Endodermal cell (in vitro differentiated cells): ENCODE results near the gene AVL9. TPM values are rescaled to one million over a fixed set of nuclear protein-coding genes. Genes with fewer than 3 reads are reported as not detected.

Experiments
- DNase-seq: peaks from one replicate; pipeline ENCODE4 v3.0.0-alpha.2; 2017
- H3K27ac ChIP-seq: 2 replicates; pipeline ENCODE4 v1.5.1; 2013; ENCODE audit warnings: mild to moderate bottlenecking, low read depth, low read length, moderate library complexity
- H3K27me3 ChIP-seq: 2 replicates; pipeline ENCODE4 v1.6.1; 2013; ENCODE audit warnings: mild to moderate bottlenecking, low read length, moderate library complexity; ENCODE audit not compliant: insufficient read depth, control insufficient read depth, poor library complexity, severe bottlenecking
- H3K36me3 ChIP-seq: 2 replicates; pipeline ENCODE4 v1.7.0; 2013; ENCODE audit warnings: mild to moderate bottlenecking, low read length, moderate library complexity; ENCODE audit not compliant: control insufficient read depth, insufficient read depth
- H3K4me1 ChIP-seq: one replicate; pipeline ENCODE4 v1.7.0; 2013; ENCODE audit warnings: low read length; ENCODE audit not compliant: control insufficient read depth, insufficient read depth
- H3K4me3 ChIP-seq: 2 replicates; pipeline ENCODE4 v1.5.1; 2013; ENCODE audit warnings: mild to moderate bottlenecking, low read length, moderate library complexity
- H3K9ac ChIP-seq: 2 replicates; pipeline ENCODE4 v1.6.1; 2013; ENCODE audit warnings: mild to moderate bottlenecking, low read length, moderate library complexity; ENCODE audit not compliant: poor library complexity, severe bottlenecking; ENCODE audit errors: extremely low read depth
- H3K9me3 ChIP-seq: 2 replicates; pipeline ENCODE4 v1.6.1; 2013; ENCODE audit warnings: mild to moderate bottlenecking, low read length, moderate library complexity; ENCODE audit not compliant: control insufficient read depth
- H3K27ac Mint-ChIP-seq: 2 replicates; pipeline ENCODE4 v1.8.0; 2020; ENCODE audit warnings: mixed read lengths
- H3K27me3 Mint-ChIP-seq: 2 replicates; pipeline ENCODE4 v1.8.0; 2021; ENCODE audit warnings: mild to moderate bottlenecking, mixed read lengths; ENCODE audit not compliant: insufficient read depth
- H3K36me3 Mint-ChIP-seq: 2 replicates; pipeline ENCODE4 v1.8.0; 2020; ENCODE audit warnings: low read depth, mixed read lengths
- H3K4me1 Mint-ChIP-seq: 2 replicates; pipeline ENCODE4 v1.8.0; 2020; ENCODE audit warnings: mixed read lengths
- H3K4me3 Mint-ChIP-seq: 2 replicates; pipeline ENCODE4 v1.8.0; 2020; ENCODE audit warnings: mild to moderate bottlenecking, moderate library complexity, mixed read lengths
- H3K9me3 Mint-ChIP-seq: 2 replicates; pipeline ENCODE4 v1.8.0; 2020; ENCODE audit warnings: mild to moderate bottlenecking, mixed read lengths
- WGBS, 2 experiments: methylation state at CpG; one replicate each; pipeline versions ENCODE4 v1.1.5 to v1.1.7; 2013; ENCODE audit warnings: missing lambda C conversion rate in 2 of 2, mixed read lengths in 1 of 2; ENCODE audit not compliant: insufficient coverage in 1 of 2, insufficient read length in 1 of 2; 5-methylcytosine and 5-hydroxymethylcytosine counted together
- total RNA-seq, 2 donors: library from RNA; stranded (reverse); fragmentation: NEBNext Ultra II Directional in 1 of 2; extraction: Animal tissue kit (Norgen Biotek cat#: 25700) in 1 of 2; gene quantifications; 2 replicates in 1 of 2; 3 replicates in 1 of 2; pipeline ENCODE4 v1.2.1, GENCODE V29; 2021
- TF ChIP-seq, protein P1 (sequence below): fragments of 200-600 bp; sonication (generic); conservative IDR thresholded peaks from 2 replicates; pipeline ENCODE4 v1.5.0; 2021; ENCODE audit warnings: antibody characterized with exemption, mild to moderate bottlenecking

Gene AVL9
- total RNA-seq, 2 donors from 2014 or later, result 44.0 to 54.5 TPM

DNA sequence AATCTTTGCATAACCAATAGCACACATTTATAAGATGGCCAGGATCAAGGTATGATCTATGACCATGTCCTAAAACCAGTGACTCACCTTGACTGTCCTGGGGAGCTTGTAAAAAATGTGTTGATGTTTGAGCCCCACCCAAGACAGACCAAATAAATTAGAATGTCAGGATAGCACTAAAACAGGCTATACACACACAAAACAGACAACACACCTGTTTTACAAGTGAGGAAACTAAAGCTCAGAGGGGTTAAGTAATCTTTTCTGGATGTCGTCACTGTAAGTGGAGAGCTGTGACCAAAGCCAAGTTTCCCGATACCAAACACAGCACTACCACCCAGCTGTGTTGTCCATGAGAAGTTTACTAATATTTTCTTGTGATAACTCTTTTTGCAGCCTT is 84.5 kb downstream of the AVL9 start:
- H3K4me3 ChIP-seq, result no peak overlapping the region
- H3K9ac ChIP-seq, result no peak overlapping the region
- H3K4me1 ChIP-seq, result no peaks in the 10 kb centered on the region
- Mint-ChIP-seq H3K4me1 (no peaks in the 10 kb centered on the region), H3K4me3 (no peak overlapping the region), H3K9me3 (no peaks in the 10 kb centered on the region), H3K27ac (no peak overlapping the region), H3K36me3 (peaks cover 63% of the 10 kb centered on the region), H3K27me3 (no peaks in the 10 kb centered on the region)
- no peak for DNase-seq
- 100% methylated on average over 2 of the region's 2 CpGs; no CpG with 5 or more reads in 1 of the 2 experiments for WGBS, 2 experiments
- peaks cover 84% of the 10 kb centered on the region for H3K36me3 ChIP-seq
- H3K27ac ChIP-seq, result no peak overlapping the region
- no peaks in the 10 kb centered on the region for H3K27me3 ChIP-seq
- H3K9me3 ChIP-seq, result no peaks in the 10 kb centered on the region
- TF ChIP-seq, protein P1, sequence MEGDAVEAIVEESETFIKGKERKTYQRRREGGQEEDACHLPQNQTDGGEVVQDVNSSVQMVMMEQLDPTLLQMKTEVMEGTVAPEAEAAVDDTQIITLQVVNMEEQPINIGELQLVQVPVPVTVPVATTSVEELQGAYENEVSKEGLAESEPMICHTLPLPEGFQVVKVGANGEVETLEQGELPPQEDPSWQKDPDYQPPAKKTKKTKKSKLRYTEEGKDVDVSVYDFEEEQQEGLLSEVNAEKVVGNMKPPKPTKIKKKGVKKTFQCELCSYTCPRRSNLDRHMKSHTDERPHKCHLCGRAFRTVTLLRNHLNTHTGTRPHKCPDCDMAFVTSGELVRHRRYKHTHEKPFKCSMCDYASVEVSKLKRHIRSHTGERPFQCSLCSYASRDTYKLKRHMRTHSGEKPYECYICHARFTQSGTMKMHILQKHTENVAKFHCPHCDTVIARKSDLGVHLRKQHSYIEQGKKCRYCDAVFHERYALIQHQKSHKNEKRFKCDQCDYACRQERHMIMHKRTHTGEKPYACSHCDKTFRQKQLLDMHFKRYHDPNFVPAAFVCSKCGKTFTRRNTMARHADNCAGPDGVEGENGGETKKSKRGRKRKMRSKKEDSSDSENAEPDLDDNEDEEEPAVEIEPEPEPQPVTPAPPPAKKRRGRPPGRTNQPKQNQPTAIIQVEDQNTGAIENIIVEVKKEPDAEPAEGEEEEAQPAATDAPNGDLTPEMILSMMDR, result no peak

DNA sequence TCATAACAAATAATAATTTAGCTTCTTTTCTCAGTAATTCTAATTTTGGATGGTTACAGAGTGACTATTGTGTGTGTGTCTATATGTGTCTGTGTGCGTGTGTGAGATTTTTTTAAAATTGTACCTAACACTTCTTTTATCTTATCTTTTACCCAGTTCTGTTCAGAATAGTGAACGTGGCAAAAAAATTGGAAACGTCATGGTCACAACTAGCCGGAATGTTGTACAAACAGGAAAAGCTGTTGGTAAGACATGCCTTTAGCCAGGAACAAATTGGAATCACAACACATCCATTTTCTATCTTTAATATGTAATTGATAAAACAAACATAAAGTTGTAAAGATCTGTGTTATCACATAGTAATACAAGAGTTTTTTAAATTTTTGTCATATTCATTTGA is 85.4 kb downstream of the AVL9 start:
- WGBS, 2 experiments, result 83 to 91% methylated on average over 2 to 3 of the region's 4 CpGs

DNA sequence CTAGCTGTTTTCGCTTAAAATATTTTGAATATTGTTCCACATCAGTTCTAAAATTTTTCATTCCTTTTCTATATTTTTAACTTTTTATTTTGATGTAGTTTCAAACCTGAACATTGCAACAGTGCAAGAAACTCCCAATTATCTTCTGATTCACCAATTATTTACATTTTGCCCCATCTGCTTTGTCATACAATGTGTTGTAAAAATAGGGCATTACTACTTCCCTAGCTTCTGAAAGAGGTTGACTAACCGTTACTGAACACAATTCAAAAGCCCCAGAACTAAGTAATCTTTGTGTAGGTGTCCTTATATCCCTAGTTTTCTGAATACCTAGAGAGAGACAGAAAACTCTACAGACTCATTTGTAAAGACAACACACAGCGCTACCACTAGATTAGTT is 86.7 kb downstream of the AVL9 start:
- WGBS, 2 experiments, result 100% methylated on average over 3 of the region's 3 CpGs; no CpG with 5 or more reads in 1 of the 2 experiments
- no peaks in the 10 kb centered on the region for H3K27me3 Mint-ChIP-seq
- peaks cover 64% of the 10 kb centered on the region for H3K36me3 Mint-ChIP-seq

More for the DNA sequence above, 85.4 kb downstream of the AVL9 start:
- no peak overlapping the region for H3K9ac ChIP-seq
- H3K9me3 ChIP-seq, result no peaks in the 10 kb centered on the region
- DNase-seq, result no peak
- Mint-ChIP-seq H3K27ac (no peak overlapping the region), H3K36me3 (peaks cover 64% of the 10 kb centered on the region), H3K4me3 (no peak overlapping the region), H3K27me3 (no peaks in the 10 kb centered on the region), H3K9me3 (no peaks in the 10 kb centered on the region), H3K4me1 (peaks cover under 1% of the 10 kb centered on the region)
- no peaks in the 10 kb centered on the region for H3K4me1 ChIP-seq
- no peak overlapping the region for H3K27ac ChIP-seq
- TF ChIP-seq, protein P1, result no peak
- H3K36me3 ChIP-seq, result peaks cover 83% of the 10 kb centered on the region
- H3K4me3 ChIP-seq, result no peak overlapping the region
- no peaks in the 10 kb centered on the region for H3K27me3 ChIP-seq

More for the DNA sequence above, 86.7 kb downstream of the AVL9 start:
- Mint-ChIP-seq H3K9me3 (no peaks in the 10 kb centered on the region), H3K4me3 (no peak overlapping the region), H3K4me1 (peaks cover 11% of the 10 kb centered on the region), H3K27ac (no peak overlapping the region)
- H3K4me1 ChIP-seq, result no peaks in the 10 kb centered on the region
- no peak for DNase-seq
- H3K27ac ChIP-seq, result no peak overlapping the region
- H3K36me3 ChIP-seq, result peaks cover 81% of the 10 kb centered on the region
- no peak overlapping the region for H3K4me3 ChIP-seq
- H3K27me3 ChIP-seq, result no peaks in the 10 kb centered on the region
- H3K9ac ChIP-seq, result no peak overlapping the region
- H3K9me3 ChIP-seq, result no peaks in the 10 kb centered on the region
- TF ChIP-seq, protein P1, result no peak
